RWPE1 (cell line): Measurements from ENCODE around the gene TMEM184A.

ENCODE experiments used
- CTCF ChIA-PET: fragments of 350-600 bp; sonication (Branson Sonifier 250); formaldehyde crosslinking; extraction: SDS; loops from one replicate; lab custom pipeline; 2021; lab: Yijun Ruan, JAX
- POLR2A ChIA-PET: fragments of 400-600 bp; formaldehyde crosslinking; extraction: SDS; loops from one replicate; lab custom pipeline; 2020; ENCODE audit warnings: antibody characterized with exemption; ENCODE audit not compliant: low non-redundant PET; lab: Yijun Ruan, JAX
- DNase-seq: peaks from one replicate; pipeline ENCODE4 v3.0.0; 2012; ENCODE audit warnings: low spot score
- H3K27ac ChIP-seq: fragments of 450-650 bp; 2 replicates; pipeline ENCODE4 v1.5.1; 2017
- TF ChIP-seq, protein P1 (sequence below): fragments of 450-650 bp; conservative IDR thresholded peaks from 2 replicates; pipeline ENCODE4 v1.5.1; 2017; ENCODE audit warnings: low read depth, mild to moderate bottlenecking

The TMEM184A gene

DNA sequence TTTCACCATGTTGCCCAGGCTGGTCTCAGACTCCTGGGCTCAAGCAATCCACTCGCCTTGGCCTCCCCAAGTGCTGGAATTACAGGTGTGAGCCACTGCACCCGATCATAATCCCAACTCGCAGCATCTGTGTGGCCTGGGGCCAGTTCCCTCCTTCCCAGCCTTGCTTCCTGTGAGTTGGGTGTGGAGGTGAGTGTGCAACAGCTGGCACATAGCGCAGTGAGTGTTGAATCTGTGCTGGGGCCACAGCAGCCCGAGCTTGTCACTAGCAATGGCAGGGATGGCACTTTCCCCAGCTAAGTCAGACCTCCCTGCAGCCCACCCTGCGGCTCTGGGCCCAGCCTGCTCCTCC, 12.2 kb downstream of the TMEM184A start:
- no peak for DNase-seq
- CTCF ChIA-PET: interaction anchor here (0.6 kb wide), 4 partner anchors 9 to 26 kb away, joined by 3 read pairs; partner anchors contain the start of gene TMEM184A
- TF ChIP-seq, protein P1, sequence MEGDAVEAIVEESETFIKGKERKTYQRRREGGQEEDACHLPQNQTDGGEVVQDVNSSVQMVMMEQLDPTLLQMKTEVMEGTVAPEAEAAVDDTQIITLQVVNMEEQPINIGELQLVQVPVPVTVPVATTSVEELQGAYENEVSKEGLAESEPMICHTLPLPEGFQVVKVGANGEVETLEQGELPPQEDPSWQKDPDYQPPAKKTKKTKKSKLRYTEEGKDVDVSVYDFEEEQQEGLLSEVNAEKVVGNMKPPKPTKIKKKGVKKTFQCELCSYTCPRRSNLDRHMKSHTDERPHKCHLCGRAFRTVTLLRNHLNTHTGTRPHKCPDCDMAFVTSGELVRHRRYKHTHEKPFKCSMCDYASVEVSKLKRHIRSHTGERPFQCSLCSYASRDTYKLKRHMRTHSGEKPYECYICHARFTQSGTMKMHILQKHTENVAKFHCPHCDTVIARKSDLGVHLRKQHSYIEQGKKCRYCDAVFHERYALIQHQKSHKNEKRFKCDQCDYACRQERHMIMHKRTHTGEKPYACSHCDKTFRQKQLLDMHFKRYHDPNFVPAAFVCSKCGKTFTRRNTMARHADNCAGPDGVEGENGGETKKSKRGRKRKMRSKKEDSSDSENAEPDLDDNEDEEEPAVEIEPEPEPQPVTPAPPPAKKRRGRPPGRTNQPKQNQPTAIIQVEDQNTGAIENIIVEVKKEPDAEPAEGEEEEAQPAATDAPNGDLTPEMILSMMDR: no peak
- H3K27ac ChIP-seq: peak overlapping the region; percentile 99
- POLR2A ChIA-PET: no interaction called here

DNA sequence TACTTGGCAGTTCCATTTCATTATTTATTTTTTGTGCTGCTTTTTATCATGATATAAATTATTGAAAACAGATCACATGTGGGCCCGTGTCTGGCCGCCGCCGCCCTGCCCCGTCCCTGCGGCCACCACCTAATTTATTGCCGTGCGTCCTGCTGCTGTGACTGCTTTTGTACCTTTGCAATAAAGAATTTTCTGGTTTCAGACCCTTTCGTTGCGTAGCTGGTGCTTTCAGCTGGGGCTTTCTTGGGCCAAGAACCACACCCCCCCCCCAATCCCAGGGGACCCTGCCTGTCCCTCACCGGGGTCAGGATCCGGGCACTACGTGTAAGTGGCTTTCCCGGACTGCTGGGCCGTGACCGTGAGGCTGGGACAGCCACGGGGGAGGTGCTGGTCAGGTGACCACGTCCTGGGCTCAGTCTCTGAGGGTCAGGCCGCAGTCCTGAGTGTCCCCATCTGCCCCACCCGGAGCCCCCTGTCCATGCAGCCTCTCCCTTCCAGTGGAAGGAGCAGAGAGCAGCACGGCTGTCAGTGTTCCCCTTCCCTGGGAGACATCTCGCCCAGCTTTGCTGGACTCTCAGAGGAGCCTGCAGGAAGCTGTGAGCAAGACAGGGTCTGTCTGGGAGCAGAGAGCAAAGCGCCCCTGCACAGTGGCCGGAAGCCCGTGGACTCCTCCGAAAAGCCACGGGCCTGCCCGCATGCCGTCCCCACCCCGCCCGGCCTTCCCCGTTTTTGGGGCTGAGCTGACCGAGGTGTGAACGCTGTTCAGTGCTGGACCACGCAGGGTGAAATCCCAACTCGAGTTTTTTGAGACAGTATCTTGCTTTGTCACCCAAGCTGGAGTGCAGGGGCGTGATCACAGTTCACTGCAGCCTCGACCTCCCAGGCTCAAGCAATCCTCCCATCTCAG, 12.9 kb downstream of the TMEM184A start:
- CTCF ChIA-PET: interaction anchor here (0.6 to 1.4 kb wide), 5 partner anchors 10 to 27 kb away, joined by 3 to 4 read pairs (median 3); partner anchors contain the start of gene TMEM184A
- H3K27ac ChIP-seq: peak overlapping the region; percentile 99
- POLR2A ChIA-PET: no interaction called here
- no peak for DNase-seq
- TF ChIP-seq, protein P1: no peak

DNA sequence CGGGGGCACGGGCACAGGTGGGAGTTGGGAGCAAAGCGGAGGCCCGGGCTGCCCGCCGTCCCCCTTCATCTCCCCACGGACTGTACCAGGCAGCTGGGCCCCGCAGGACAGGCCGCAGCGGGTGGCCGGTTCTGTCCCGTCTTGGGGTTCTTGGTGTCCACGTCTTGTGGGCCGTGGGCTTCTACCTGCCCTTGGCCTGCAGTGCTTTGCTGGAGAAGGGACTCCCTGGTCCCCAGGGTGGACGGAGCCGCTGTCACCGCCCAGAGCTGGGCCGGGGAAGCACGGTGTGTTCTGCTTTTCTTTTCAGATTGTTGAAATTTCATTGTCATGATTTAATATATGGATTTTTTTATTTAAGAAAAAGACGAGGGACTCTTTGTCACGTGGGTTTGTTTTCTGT, 13.7 kb downstream of the TMEM184A start:
- POLR2A ChIA-PET: no interaction called here
- H3K27ac ChIP-seq: peak overlapping the region; percentile 99
- TF ChIP-seq, protein P1: no peak
- no peak for DNase-seq
- CTCF ChIA-PET: interaction anchor here (1.4 kb wide), 1 partner anchor 14 kb away, joined by 4 read pairs; the partner anchor contains the start of gene TMEM184A

DNA sequence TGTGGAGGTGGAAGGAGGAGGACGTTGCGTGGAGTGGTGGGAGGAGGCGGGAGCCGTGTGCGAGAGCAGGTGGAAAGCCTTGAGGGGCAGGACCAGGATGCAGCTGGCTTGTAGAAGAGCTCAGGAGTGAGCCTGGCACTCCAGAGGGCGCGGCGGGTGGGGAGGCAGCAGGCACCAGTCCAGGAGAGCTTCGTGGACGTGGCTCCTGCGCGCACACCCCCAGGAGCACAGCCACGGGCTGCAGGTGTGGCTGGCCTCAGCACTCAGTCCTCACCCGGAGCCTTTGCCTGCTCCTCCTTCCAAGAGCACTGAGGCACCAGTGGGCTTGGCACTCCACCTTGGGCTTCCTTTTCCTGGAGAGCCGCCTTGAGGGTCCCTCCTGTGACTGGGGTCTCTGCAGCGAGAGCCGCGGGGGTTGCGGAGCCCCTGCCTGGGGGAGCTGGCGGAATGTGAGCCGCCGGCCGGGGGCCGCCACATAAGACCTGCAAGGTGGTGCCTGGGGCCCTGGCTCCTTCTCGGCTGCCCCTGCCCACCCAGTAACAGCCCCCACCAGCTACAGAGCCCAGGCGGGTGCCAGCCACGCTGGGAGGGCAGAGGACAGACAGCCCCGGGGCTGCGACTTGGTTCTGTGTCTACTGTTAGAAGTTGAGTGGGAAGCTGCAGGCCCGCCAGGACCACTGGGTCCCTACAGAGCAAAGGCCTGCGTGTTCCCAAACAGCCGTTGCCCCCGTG, 14.4 kb downstream of the TMEM184A start:
- H3K27ac ChIP-seq: peak overlapping the region; percentile 99
- TF ChIP-seq, protein P1: no peak
- ChIA-PET CTCF (no interaction called here), POLR2A (interaction anchor here (0.6 kb wide), 1 partner anchor 27 kb away, joined by 3 read pairs; no protein-coding TSS in a partner anchor)
- no peak for DNase-seq

DNA sequence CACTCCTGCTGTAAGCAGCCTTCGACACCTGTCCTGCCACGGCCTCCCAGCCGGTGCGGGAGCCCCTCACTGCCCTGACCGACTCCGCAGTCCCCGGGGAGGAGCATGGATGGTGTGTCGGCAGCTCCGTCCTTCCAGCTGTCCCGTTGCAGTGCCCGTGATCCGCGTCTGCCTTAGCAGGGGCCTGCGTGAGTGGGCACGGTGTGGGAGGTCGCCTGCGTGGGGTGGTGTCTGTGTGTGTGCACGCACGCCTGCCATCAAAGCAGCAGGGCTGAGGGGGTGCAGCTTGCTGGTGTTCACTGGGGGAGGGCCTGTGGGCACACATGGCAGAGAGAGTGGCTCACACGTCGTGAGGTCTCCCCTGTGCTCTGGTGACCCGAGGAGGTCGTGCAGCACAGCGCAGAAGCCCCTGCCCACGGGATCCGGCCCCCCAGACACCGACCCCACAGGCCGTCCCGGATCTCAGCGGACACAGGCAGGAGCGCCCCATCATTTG, 15.2 kb downstream of the TMEM184A start:
- POLR2A ChIA-PET: no interaction called here
- CTCF ChIA-PET: interaction anchor here (0.8 kb wide), 1 partner anchor 15 kb away, joined by 4 read pairs; the partner anchor contains the start of gene TMEM184A
- TF ChIP-seq, protein P1: no peak
- no peak for DNase-seq
- peak overlapping the region; percentile 99 for H3K27ac ChIP-seq
